Neural cell (in vitro differentiated cells): ENCODE results near the gene RASL11B.

Source experiments
- POLR2AphosphoS5 ChIP-seq: IDR thresholded peaks from 2 replicates; pipeline ENCODE4 v1.6.1; 2012
- TF ChIP-seq, protein P1 (sequence below): fragments of 450-650 bp; IDR thresholded peaks from 2 replicates; pipeline ENCODE4 v1.5.1; 2014; ENCODE audit warnings: antibody characterized with exemption, mild to moderate bottlenecking, moderate library complexity; ENCODE audit not compliant: poor library complexity, severe bottlenecking

DNA sequence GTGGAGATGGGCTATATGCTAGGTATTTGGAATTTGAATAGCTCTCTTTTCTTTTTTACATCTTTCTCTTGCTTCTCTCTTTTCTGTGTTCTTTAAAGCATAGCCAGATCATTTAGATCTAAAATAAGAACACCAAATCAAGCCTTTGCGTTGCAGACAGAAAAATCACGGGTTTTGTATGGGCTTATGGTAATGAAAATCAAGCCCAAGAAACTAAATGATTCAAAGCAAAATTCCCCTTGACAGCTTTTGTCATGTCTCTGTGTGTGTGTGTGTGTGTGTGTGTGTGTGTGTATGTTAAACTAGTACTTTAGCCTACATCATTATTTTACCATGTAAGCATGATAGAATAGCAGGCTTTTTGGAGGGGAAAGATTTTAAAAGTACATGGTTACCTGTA is 1.8 kb upstream of the RASL11B start:
- TF ChIP-seq, protein P1, sequence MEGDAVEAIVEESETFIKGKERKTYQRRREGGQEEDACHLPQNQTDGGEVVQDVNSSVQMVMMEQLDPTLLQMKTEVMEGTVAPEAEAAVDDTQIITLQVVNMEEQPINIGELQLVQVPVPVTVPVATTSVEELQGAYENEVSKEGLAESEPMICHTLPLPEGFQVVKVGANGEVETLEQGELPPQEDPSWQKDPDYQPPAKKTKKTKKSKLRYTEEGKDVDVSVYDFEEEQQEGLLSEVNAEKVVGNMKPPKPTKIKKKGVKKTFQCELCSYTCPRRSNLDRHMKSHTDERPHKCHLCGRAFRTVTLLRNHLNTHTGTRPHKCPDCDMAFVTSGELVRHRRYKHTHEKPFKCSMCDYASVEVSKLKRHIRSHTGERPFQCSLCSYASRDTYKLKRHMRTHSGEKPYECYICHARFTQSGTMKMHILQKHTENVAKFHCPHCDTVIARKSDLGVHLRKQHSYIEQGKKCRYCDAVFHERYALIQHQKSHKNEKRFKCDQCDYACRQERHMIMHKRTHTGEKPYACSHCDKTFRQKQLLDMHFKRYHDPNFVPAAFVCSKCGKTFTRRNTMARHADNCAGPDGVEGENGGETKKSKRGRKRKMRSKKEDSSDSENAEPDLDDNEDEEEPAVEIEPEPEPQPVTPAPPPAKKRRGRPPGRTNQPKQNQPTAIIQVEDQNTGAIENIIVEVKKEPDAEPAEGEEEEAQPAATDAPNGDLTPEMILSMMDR, result no peak
- TF ChIP-seq POLR2AphosphoS5, result no peak
